Smooth muscle cell (in vitro differentiated cells): ENCODE measurements around the gene EFCAB8. TPM values are rescaled to one million over a fixed set of nuclear protein-coding genes. Genes with fewer than 3 reads are reported as not detected.

Experiments used
- DNase-seq: peaks from one replicate; lab custom pipeline; 2025; ENCODE audit not compliant: unreplicated experiment; lab: John Stamatoyannopoulos, UW
- H2AFZ ChIP-seq: fragments of 200-600 bp; sonication (generic); 2 replicates; pipeline ENCODE4 v1.6.0; 2016; ENCODE audit warnings: antibody characterized with exemption, low read depth, mild to moderate bottlenecking
- H3F3A ChIP-seq: fragments of 200-600 bp; sonication (generic); 2 replicates; pipeline ENCODE4 v1.6.0; 2017; ENCODE audit warnings: antibody characterized with exemption, low read depth
- H3K27ac ChIP-seq: fragments of 200-600 bp; sonication (generic); 2 replicates; pipeline ENCODE4 v1.5.1; 2016; ENCODE audit warnings: low read depth, mild to moderate bottlenecking
- H3K27me3 ChIP-seq: fragments of 200-600 bp; sonication (generic); 2 replicates; pipeline ENCODE4 v1.6.1; 2016; ENCODE audit warnings: low read depth, mild to moderate bottlenecking
- H3K36me3 ChIP-seq: fragments of 200-600 bp; sonication (generic); 2 replicates; pipeline ENCODE4 v1.5.1; 2016; ENCODE audit warnings: low read depth
- H3K4me1 ChIP-seq: fragments of 200-600 bp; sonication (generic); 2 replicates; pipeline ENCODE4 v1.5.1; 2016; ENCODE audit warnings: low read depth
- H3K4me2 ChIP-seq: fragments of 200-600 bp; sonication (generic); 2 replicates; pipeline ENCODE4 v1.6.0; 2016; ENCODE audit warnings: mild to moderate bottlenecking
- H3K4me3 ChIP-seq: fragments of 200-600 bp; sonication (generic); 2 replicates; pipeline ENCODE4 v1.5.1; 2016; ENCODE audit warnings: mild to moderate bottlenecking
- H3K79me2 ChIP-seq: fragments of 200-600 bp; sonication (generic); 2 replicates; pipeline ENCODE4 v1.6.0; 2016; ENCODE audit warnings: low read depth, mild to moderate bottlenecking
- H3K9ac ChIP-seq: fragments of 200-600 bp; sonication (generic); 2 replicates; pipeline ENCODE4 v1.6.0; 2016; ENCODE audit warnings: low read depth
- H3K9me3 ChIP-seq: fragments of 200-600 bp; sonication (generic); replicated peaks from 2 replicates; pipeline ENCODE4 v1.5.1; 2016; ENCODE audit warnings: low read depth
- H4K20me1 ChIP-seq: fragments of 200-600 bp; sonication (generic); 2 replicates; pipeline ENCODE4 v1.6.0; 2016; ENCODE audit warnings: low read depth
- WGBS: methylation state at CpG from one replicate; pipeline ENCODE4 v1.1.7; 2016; ENCODE audit warnings: low lambda C conversion rate; 5-methylcytosine and 5-hydroxymethylcytosine counted together
- polyA plus RNA-seq: library from polyadenylated mRNA; unstranded; fragments of >200 nt; fragmentation: Nextera tagmentation; extraction: Ambion mirVana; gene quantifications from 2 replicates; pipeline ENCODE4 v1.2.1, GENCODE V29; 2016
- total RNA-seq: library from RNA; depleted of rRNA; stranded (reverse); fragments of >200 nt; gene quantifications from 2 replicates; pipeline ENCODE4 v1.2.3, GENCODE V29; 2014
- TF ChIP-seq, protein P1 (sequence below): fragments of 200-600 bp; sonication (generic); IDR thresholded peaks from 2 replicates; pipeline ENCODE4 v1.5.1; 2017; ENCODE audit warnings: borderline replicate concordance, mild to moderate bottlenecking, antibody characterized with exemption; ENCODE audit not compliant: insufficient read depth, poor library complexity, severe bottlenecking

EFCAB8 gene
- total and polyA plus RNA-seq, 2 experiments from 2014 or later: 0.25 to 1.7 TPM

DNA sequence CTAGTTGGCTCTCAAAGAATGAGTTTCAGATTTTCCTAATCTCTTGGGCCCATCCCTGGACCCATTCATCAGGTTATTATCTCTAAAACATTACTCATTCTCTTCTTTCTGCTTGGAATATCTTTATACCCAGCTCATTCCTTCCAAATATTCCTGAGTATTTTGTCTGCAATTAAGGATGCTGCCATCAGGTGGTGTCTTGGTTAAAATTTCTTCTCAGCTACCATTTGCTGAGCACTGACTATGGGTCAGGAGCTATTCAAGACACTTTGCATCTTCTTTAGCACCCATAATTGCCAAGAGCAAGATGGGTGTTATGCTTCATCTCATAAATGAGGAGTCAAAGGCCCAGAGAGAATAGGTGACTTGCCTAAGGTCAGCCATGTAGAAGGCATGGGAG, 137.1 kb downstream of the EFCAB8 start:
- no peaks in the 10 kb centered on the region for H3K36me3 ChIP-seq
- no peak overlapping the region for H3K9ac ChIP-seq
- no peak overlapping the region for H3K4me2 ChIP-seq
- TF ChIP-seq, protein P1, sequence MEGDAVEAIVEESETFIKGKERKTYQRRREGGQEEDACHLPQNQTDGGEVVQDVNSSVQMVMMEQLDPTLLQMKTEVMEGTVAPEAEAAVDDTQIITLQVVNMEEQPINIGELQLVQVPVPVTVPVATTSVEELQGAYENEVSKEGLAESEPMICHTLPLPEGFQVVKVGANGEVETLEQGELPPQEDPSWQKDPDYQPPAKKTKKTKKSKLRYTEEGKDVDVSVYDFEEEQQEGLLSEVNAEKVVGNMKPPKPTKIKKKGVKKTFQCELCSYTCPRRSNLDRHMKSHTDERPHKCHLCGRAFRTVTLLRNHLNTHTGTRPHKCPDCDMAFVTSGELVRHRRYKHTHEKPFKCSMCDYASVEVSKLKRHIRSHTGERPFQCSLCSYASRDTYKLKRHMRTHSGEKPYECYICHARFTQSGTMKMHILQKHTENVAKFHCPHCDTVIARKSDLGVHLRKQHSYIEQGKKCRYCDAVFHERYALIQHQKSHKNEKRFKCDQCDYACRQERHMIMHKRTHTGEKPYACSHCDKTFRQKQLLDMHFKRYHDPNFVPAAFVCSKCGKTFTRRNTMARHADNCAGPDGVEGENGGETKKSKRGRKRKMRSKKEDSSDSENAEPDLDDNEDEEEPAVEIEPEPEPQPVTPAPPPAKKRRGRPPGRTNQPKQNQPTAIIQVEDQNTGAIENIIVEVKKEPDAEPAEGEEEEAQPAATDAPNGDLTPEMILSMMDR: no peak
- DNase-seq: no peak
- H3K4me1 ChIP-seq: no peaks in the 10 kb centered on the region
- no peak overlapping the region for H2AFZ ChIP-seq
- no peak overlapping the region for H3K4me3 ChIP-seq
- no peaks in the 10 kb centered on the region for H3K79me2 ChIP-seq
- no peaks in the 10 kb centered on the region for H3K9me3 ChIP-seq
- H3K27me3 ChIP-seq: no peaks in the 10 kb centered on the region
- no peaks in the 10 kb centered on the region for H3F3A ChIP-seq
- H4K20me1 ChIP-seq: no peaks in the 10 kb centered on the region
- H3K27ac ChIP-seq: no peak overlapping the region

DNA sequence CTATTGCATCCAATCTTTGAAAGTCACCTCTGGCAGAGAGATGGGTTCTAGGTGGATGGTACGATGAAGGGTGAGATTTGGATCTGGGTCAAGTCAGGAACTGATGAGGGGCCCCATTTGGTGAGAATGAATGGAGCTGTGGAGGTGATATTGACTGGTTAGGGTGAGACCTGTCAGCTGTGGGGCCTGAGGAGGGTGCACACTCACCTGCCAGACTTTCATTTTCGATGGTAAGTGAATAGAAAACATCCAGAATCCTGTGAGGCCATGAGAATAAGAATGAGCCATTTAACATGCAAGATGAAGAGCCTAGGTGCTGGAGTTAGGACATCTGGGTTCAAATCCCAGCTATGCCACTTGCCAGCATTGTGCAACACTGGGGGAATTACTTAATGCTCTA, 138.7 kb downstream of the EFCAB8 start:
- Histone ChIP-seq H3K27me3 (no peaks in the 10 kb centered on the region), H3K36me3 (no peaks in the 10 kb centered on the region), H3K9ac (no peak overlapping the region), H4K20me1 (no peaks in the 10 kb centered on the region), H2AFZ (no peak overlapping the region), H3K4me3 (no peak overlapping the region), H3F3A (no peaks in the 10 kb centered on the region), H3K4me2 (no peak overlapping the region), H3K4me1 (no peaks in the 10 kb centered on the region), H3K27ac (no peak overlapping the region), H3K9me3 (no peaks in the 10 kb centered on the region), H3K79me2 (no peaks in the 10 kb centered on the region)
- DNase-seq: no peak
- TF ChIP-seq, protein P1: no peak
- 90% methylated on average over 2 of the region's 2 CpGs for WGBS

GRCh38 chr20:32999603-33000250, 141.0 kb downstream of the EFCAB8 start:
- H3K9ac ChIP-seq: no peak overlapping the region
- no peak overlapping the region for H3K4me3 ChIP-seq
- no peak overlapping the region for H3K4me2 ChIP-seq
- no peak for DNase-seq
- TF ChIP-seq, protein P1: no peak
- H3K27ac ChIP-seq: no peak overlapping the region
- H3K36me3 ChIP-seq: no peaks in the 10 kb centered on the region
- H3K4me1 ChIP-seq: no peaks in the 10 kb centered on the region
- H3K27me3 ChIP-seq: no peaks in the 10 kb centered on the region
- no peak overlapping the region for H2AFZ ChIP-seq
- no peaks in the 10 kb centered on the region for H3K79me2 ChIP-seq
- no peaks in the 10 kb centered on the region for H4K20me1 ChIP-seq
- WGBS: 88% methylated on average over 9 of the region's 9 CpGs
- no peaks in the 10 kb centered on the region for H3K9me3 ChIP-seq
- H3F3A ChIP-seq: no peaks in the 10 kb centered on the region

- Histone ChIP-seq H3K9ac (no peak overlapping the region), H3K79me2 (no peaks in the 10 kb centered on the region), H3K27me3 (no peaks in the 10 kb centered on the region), H2AFZ (no peak overlapping the region), H3K9me3 (no peaks in the 10 kb centered on the region), H3K36me3 (no peaks in the 10 kb centered on the region), H3F3A (no peaks in the 10 kb centered on the region), H4K20me1 (no peaks in the 10 kb centered on the region), H3K27ac (no peak overlapping the region), H3K4me2 (no peak overlapping the region), H3K4me1 (no peaks in the 10 kb centered on the region), H3K4me3 (no peak overlapping the region)
- TF ChIP-seq, protein P1: no peak
- no peak for DNase-seq
- WGBS: 71% methylated on average over 9 of the region's 9 CpGs
Observed at GRCh38 chr20:33000802-33001466, 142.2 kb downstream of the EFCAB8 start.
